Measurements from ENCODE around the gene MEGF6.

MEGF6 gene

GRCh38 chr1:3477241-3477995 lies 133.9 kb downstream of the MEGF6 start:
- no peak for DNase-seq

DNA sequence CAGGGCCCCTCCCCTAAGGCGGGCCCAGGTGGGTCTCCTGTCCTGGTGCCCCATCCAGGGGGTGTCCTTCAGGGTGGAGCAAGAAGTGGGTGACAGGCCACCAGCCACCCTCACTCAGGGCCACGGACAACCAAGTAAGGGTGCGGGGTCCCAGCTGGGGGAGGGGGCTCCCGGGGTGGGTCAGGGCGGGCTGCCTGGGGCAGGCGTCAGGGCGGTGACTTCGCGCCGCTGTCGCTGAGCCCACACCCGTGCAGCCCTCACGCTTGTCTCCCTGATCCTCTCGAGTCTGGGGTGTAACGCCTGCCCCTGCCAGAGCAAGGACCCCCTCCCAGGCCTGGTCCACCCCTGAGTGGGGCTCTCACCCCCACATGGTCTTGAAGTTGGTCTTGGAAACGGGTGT lies 134.6 kb downstream of the MEGF6 start:
- no peak for DNase-seq

DNA sequence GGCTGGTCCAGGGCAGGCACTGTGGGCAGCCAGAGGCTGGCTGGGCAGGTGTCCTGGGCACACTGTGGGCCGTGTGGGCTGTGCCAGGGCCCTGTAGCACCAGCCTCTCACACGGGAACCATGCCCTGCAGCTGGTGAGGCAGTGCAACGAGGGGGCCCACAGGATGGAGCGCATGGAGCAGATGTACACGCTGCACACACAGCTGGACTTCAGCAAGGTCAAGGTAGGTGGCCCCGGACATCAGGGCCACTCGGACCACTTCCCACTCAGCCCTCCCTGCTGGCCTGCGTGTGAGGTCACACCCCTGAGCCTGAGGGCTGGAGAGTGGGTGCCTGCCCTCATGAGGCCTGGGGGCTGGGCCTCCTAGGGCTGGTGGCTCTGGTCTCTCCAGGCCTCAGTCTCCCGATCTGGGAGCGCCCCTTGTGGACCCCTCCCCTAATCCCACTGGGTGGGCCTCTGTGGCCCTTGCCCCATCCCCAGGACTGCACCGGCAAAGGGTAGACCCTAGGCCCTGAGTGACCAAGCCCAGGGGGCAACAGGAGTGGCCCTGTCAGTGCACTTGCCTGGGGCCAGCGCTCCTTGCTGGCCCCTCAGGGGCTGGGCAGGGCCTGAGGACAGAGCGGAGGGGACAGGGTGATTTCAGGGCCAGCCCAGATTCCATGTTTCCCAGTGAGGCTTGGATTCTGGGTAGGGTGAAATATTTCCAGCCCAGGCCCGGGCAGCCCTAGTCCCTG lies 135.3 kb downstream of the MEGF6 start:
- DNase-seq, result no peak

DNA sequence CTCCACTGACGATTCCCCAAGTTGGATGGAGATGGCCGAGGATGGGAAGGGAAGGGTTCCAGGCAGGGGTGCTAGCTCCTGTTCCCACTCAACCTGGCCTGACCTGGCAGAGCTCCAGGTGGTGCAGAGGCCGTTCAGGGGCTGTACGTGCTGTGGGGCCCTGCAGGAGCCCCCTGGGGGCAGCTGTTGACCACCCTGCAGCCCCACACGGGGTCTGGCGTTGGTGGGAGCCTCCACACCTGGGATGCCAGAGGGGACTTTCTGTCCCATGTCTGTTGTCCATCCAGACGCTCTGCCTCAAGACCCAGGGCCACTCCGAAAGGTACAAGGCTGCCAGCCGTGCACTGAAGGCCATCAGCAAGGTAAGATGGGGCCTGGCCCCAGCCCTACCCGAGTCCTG lies 136.9 kb downstream of the MEGF6 start:
- DNase-seq, result no peak

- no peak for DNase-seq
These were observed 137.3 kb downstream of the MEGF6 start for GRCh38 chr1:3474016-3474415.

- DNase-seq, result no peak
These were observed 137.9 kb downstream of the MEGF6 start for GRCh38 chr1:3473381-3473844.

DNA sequence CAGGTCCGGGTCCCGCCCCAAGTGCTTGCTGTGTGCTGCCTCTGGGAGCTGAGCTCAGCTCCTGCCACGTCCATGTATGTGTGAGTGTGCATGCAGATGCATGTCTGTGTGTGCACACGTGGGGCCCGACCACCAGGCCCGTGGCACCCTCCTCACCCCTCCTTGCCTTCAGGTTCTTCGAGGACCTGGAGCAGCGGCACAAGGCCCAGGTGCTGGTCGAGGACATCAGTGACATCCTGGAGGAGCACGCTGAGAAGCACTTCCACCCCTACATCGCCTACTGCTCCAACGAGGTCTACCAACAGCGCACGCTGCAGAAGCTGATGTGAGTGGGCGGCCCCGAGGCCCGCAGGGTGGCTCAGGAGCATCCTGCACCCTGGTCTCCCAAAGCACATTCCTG lies 138.4 kb downstream of the MEGF6 start:
- DNase-seq, result no peak

DNA sequence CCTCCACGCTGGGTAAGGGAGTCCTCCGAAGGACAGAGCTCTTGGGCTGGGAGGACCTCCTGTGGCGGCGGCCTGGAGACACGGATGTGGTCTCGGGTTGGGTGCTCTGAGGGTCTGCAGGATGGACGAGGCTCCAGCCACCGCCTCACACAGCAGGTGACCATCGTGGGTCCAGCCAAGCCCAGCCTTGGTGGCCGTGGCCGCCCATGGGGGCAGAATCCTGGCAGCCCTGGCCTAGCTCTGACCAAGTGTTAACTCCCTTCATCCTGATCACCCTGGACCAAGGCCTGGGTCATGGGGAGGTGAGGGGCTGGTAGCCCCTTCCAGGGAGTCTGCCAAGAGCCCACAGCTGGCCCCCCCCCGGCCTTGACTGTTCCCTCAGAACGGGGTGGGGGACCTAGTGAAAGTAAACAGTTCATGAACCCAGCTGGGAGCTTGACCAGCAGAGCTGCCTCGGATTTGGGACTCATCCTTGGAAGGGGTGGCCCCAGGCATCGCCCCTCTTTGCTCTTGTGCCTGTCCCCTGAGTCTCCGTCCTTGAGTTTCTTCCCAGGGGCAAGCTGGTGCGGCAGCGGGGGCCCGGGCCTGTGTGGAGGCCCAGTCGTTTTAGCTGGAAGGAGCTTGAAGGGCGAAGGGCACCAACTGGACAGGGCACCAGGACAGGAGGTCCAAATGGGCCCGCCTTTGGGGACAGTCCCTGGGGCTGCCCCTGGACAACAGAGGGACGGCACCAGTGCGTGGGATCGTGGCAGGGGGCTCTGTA lies 139.0 kb downstream of the MEGF6 start:
- no peak for DNase-seq

GRCh38 chr1:3471356-3472087 lies 139.8 kb downstream of the MEGF6 start:
- no peak for DNase-seq

DNA sequence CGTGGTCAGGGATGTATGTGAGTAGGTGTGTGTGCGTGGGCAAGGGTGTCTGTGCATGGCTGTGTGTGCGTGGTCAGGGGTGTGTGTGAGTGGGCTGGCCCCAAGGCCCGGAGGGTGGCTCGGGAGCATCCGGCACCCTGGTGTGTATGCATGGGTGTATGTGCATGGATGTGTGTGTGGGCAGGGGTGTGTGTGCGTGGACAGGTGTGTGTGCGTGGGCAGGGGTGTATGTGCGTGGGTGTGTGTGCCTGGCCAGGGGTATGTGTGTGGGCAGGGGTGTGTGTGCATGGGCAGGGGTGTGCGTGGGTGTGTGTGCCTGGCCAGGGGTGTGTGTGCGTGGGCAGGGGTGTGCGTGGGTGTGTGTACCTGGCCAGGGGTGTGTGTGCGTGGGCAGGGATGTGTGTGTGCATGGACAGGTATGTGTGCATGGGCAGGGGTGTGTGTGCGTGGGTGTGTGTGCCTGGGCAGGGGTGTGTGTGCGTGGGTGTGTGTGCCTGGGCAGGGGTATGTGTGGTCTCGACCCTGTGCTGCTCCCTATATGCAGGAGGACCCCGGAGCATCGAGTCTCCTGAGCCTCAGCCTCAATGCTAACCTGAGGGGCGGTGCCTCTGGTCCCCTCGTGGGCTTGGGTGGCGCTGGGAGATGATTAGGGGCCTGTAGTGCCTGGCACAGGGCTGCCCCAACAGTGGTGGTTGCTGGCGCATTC lies 140.5 kb downstream of the MEGF6 start:
- no peak for DNase-seq

- DNase-seq, result no peak
These were observed 141.3 kb downstream of the MEGF6 start for GRCh38 chr1:3469849-3470649.

DNA sequence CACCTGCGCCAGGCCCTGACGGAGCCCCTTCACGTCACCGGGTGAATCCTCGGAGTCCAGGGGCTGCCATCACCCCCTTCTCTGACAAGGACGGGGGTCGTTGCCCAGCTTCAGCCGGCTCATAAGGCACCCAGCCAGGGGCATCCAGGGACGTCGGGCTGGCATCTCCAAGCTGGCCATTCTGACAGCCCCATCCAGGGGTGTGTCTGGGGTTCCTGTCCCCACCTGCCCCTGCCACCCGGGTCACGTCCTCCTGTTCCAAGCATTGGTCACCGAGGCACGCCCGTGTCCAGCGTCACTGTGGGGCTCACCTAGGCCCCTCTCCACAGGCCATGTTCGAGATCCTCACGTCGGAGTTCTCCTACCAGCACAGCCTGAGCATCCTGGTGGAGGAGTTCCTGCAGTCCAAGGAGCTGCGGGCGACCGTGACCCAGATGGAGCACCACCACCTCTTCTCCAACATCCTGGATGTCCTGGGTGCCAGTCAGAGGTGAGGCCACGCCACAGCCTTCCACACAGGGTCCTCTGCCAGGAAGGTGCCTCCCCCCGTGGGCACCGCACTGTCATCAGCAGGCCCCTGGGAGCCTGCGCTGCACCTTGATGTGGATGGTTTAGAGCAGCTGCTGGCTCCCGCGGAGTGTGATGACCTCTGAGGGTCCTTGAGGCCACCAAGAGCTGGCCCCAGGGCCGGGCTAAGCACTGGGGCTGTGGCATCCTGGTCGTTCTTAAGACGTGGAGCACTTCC lies 142.0 kb downstream of the MEGF6 start:
- no peak for DNase-seq

DNA sequence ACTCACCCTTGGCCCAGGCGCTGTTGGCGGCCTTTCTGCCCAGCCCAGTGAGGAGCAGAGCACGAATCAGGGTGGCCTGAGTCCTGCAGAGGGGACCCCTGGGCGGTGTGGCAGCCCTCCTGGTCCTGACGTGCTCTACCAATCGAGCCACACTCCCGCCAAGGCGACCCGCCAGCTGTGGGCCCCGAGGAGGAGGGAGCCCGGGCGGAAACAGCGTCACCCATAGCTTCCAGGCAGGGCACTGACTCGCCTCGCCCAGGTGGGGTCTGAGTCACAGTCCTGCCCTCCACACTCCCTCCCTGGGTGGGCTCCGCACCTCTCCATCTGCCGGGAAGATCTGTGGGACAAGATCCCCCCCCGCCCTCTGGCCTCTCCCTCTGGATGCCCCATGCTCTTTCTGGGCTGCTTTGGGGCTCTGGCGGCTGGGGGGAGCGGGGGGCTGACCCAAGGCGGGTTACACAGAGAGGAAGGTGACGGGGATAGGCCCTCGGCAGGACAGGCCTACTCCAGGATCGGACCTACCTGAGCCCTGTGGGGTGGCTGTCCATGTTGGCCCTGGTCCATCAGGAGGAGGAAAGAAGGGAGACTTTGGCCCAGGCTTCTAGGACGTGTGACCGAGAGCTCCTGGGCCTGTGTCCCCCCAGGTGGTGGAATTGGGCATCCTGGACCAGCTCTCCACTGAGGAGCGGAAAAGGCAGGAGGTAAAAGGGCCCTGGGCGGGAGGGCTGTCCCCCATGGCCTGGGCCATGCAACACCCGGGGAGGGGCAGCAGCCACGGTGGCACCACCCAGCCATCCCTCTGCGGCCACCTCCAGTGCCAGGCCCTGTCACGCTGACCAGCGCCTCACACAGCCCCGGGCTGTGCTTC lies 142.8 kb downstream of the MEGF6 start:
- DNase-seq, result no peak

GRCh38 chr1:3467096-3468036 lies 143.9 kb downstream of the MEGF6 start:
- DNase-seq, result no peak

DNA sequence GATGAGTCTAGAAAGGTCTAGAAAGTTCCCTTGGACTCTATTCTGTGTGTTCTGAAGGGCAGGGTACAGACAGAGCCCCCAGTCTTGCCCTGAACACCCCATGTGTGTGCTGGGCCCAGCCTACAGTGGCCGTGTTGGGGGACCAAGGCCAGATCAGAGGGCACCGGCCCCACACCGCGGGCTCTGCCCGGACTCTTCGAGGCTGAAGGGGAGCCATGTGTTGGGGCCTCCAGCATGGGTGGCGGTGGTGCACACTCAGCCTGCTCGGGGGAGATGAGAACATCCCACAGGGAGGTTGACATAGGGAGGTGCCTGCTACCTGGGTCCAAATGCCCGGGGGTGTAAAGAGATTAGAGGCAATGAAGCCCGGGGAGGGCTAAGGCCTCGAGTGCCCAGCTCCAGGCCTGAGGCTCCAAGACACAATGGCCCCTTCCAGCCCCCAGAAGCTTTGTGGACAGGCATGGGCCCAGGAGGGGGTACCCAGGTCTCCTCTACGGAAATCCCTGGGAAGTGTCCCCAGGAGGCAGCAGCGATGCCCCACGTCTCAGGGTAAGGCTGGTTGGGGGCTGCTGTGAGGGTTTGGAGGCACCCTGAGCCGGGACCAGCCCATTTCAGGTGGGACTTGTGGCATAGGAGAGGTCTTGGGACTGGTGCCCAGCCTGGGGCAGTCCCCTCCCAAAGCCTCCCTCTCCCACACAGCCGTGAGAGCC lies 144.8 kb downstream of the MEGF6 start:
- DNase-seq, result no peak

GRCh38 chr1:3465935-3466321 lies 145.4 kb downstream of the MEGF6 start:
- no peak for DNase-seq

DNA sequence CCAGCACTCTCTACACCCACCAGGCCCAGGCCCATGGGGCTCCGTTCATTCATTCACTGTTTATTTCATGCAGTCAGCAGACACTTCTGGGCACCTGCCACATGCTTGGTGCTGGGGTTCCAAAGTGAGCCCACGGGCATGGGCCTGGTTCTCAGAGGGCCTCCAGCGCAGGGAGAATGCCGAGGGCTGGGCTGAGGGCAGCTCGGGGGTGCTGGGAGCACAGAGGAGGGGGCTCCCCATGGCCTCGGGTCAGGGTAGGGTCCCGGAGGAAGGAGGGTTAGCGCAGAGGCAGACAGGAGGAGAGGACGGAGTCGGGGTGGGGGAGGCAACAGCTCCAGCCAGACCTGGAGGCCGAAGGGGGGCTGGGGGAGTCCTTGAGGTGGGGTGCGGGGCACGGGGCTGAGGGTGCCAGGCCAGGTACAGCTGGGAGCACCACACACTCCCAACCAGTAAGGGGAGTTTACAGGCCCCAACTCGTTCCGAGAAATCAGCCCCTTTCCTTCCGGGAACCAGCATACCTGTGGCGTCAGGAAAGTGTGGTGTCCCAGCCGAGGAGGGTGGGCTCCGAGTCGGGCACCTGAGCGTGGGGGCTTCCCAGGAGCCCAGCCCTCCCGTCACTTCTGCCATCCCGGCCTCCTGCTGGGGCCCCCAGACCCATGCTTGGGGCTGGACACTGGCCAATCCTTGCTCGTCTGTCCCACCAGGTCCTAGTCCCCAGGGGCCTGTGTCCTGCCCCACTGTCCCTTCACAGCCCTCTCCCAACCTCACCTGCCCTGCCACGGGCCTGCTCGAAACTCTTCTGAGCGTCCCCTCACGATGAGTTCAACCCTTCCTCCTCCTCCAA lies 146.0 kb downstream of the MEGF6 start:
- DNase-seq, result no peak
